GM19351 (cell line): ENCODE measurements around the gene SYTL1.

Experiments
- ATAC-seq: cut with Tn5 transposase; IDR thresholded peaks from one replicate; pipeline ENCODE4 v1.9.1; 2021; ENCODE audit warnings: mild to moderate bottlenecking, moderate library complexity; ENCODE audit not compliant: unreplicated experiment

Gene SYTL1

DNA sequence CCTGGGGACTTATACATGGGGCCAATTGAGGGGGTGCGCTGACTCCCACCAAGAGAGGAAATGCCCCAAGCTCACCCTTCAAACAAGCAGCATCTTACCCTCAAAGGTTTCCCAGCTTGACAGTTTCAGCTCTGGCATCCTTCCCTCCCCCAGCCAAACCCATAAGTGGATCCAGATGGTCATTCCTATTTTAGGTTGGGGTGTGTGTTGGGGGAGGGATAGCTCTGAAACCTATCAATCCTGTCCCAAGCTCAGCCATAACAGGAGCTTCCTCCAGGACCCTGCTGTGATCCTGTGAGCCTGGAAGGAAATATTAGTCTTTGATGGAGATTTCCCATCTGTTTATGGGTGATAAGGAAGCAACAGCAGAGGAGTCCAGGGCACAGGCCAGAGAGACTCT, 23.2 kb upstream of the SYTL1 start:
- no peak for ATAC-seq

DNA sequence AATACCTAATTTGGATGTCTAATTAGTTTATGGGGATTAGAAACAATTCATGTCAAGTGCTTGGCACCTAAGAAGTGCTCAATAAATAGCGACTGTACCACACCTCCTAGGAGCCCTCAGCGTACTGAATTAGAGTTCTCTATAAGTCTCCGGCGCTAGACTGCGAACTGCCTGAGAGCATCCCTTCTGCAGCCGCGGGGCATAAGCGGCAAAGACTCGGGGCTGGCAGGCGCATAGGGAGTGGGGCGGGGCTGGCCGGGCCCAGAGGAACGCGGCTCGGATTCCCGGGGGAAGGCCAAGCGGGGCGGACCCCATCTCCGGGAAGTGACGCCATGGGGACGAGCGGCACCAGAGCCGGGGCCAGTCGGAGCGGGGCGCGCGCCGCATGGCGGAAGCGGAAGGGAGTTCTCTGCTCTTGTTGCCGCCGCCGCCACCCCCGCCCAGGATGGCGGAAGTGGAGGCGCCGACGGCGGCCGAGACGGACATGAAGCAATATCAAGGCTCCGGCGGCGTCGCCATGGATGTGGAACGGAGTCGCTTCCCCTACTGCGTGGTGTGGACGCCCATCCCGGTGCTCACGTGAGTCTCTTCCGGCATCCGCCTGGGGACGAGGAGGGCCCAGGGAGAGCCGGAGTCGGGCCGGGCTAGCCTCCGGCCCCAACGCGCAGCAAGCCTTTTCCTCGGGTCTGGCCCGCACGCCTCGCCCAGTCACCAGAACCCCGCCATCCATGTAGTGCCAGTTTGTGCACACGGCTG, 19.8 kb upstream of the SYTL1 start, which contains the start of gene TMEM222:
TSS of gene TMEM222 (plus strand) at position 351 of the 756 bp plus-strand sequence. CDS start at position 386, 35 bp downstream.
- peak; percentile 95 for ATAC-seq

DNA sequence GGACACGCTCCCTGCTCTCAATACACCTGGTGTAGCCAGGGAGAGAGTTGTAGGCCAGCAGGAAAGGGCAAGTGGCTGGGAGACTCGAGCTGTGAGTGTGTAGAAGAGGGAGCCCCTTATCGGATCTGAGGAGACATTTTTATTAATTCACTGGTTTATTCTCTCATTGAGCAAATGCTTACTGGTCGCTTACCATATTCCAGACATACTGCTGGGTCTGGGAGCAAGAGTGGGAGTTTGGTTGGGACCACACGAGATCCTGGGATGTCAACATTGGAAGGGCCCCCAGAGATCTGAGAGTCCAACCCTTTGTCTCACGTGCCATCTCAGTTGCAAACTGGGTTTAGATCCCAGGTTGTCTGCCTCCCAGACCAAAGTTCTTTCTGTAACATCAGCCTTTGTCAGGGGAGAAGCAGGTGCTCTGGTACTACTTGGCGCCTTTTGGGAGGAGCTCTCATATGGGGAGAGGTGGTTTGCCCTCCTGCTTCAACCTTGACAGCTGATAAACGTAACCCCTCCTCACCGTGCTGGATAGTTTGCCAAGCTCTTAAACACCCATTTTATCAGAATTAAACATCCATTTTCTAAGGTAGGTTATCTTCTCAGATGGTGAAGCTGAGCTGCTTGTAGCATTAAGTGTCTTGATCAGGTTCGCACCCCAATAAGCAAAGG, 19.1 kb upstream of the SYTL1 start:
- ATAC-seq: no peak

DNA sequence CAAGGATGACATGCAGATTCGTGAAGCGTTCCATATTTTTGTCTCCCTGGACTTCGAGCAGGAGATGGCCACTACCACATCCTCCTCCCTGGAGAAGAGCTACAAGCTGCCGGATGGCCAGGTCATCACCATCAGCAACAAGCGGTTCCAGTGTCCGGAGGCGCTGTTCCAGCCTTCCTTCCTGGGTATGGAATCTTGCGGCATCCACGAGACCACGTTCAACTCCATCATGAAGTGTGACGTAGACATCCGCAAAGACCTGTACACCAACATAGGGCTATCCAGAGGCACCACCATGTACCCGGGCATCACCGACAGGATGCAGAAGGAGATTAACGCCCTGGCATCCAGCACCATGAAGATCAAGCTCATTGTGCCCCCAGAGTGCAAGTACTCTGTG, 16.5 kb upstream of the SYTL1 start:
- ATAC-seq: no peak

DNA sequence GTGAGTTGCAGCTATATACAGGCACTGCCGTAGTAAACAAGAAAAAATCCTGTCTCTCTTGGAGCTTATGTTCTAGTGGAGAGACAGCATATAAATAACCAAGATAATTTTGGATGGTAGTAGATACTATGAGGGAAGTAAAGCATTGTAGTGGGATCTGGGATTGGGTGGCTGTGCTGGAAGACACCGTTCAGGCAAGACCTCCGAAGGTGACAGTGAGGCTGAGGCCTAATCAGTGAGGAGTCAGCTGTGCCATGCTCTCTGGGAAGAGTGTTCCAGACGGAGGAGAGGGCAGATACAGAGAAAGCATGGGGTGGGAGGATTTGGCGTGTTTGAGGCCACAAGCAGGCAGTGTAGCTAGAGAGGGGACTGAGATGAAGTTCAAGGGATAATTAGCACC, 13.9 kb upstream of the SYTL1 start:
- ATAC-seq: no peak

DNA sequence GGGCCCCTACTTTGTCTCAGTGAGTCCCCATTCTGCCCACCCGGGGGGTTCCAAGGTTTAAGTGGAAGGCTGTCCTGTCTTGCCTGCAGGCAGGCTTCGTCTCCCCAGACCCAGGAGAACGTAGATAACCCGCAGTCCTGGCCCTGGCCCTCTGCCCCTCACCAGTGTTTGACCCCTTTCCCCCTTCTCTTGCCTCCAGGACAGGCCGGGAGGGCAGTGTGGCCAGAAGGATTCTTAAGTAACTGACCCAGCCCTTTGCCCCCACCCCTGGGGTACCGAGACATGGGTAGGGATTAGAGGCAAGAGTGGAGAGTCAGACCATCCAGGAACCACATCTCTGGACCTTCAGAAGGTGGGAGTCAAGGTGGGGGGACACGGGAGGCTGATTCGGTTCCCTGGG, 11.0 kb upstream of the SYTL1 start:
- no peak for ATAC-seq

DNA sequence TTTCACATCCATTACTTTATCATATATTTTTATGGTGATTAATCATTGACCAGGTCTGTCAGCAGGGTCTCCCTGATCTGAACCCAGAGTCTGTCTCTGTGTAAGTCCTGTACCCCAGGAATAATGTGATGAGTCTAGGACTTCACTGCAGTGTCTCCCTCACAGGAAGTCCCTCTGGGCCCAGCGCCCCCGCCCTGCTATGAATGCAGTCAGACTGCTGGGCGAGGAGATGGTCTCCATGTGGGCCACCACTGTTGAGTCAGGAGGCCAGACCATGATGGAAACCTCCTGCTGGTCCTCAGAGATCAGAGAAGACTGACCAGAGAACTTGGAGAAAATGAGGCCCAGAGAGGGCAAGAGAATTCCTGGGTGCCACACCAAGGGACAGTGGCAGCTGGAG, 10.4 kb upstream of the SYTL1 start:
- no peak for ATAC-seq

DNA sequence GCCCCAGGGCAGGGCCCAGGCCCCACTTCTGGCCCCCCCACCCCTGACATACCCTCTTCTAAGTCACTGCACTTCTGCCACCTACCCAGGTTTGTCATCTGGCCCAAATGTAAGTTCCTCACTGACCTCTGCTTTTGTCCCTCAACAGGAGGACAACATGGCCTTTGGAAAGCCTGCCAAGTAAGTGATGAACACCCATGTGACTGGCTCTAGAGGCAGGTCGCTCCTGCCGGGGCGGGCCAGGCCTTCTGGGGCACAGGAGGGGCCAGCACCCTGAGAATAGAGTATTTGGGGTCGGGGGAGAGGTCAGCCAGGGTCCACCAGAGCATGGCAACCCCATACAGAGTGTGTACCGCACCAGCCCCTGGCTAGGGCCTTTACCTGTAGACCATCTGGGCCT, 9.9 kb upstream of the SYTL1 start:
- no peak for ATAC-seq

DNA sequence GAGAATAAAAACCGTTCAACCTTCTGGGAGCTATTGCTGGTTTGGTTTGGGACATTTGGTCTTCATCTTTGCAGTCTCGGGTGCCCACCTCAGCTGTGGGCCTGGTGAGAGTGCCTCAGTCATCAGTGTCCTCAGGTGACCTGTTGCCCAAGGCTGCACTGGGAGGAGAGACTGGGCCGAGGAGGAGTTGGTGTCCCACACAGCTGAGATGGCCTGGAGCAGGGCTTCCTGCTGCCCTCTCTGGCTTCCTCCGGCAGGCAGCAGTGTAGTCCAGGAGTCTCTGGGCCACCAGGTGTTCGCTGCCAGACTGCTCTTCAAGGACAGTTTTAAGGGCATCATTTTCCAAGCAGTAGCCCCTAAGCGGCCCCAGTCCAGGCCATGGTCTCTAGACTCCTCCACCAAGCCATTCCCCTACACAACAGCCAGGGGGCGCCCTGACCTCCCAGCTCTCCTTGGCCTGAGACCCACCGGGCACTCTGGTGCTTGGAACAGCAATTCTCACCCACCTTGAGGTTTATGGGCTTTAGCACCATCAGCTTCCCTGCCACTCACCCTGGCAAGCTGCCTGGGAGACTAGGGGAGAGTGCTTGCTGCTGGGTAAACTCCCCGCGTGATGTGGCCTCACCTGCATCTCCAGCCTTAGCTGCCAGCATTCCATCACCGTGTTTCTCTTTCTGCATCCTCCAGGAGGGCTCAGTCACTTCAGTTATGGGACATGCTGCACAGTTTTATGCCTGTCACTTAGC, 9.1 kb upstream of the SYTL1 start:
- ATAC-seq: no peak

DNA sequence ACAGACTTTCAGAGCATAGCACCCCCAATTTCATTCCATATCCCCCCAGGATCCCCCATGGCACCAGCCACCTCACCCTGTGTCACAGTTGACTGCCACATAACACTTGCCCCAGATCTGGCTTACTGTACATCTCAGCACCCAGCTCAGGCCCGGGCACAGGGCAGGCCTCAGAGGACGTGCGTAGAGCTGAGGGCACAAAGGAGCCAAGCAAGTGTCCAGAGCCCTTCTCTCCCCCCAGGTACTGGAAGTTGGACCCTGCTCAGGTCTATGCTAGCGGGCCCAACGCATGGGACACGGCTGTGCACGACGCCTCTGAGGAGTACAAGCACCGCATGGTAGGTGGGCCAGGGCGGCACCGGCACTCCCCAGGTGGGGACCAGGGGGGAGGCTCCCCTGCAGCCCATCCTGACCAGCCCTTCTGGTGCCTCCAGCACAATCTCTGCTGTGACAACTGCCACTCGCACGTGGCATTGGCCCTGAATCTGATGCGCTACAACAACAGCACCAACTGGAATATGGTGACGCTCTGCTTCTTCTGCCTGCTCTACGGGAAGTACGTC, 8.0 kb upstream of the SYTL1 start:
- ATAC-seq: no peak

DNA sequence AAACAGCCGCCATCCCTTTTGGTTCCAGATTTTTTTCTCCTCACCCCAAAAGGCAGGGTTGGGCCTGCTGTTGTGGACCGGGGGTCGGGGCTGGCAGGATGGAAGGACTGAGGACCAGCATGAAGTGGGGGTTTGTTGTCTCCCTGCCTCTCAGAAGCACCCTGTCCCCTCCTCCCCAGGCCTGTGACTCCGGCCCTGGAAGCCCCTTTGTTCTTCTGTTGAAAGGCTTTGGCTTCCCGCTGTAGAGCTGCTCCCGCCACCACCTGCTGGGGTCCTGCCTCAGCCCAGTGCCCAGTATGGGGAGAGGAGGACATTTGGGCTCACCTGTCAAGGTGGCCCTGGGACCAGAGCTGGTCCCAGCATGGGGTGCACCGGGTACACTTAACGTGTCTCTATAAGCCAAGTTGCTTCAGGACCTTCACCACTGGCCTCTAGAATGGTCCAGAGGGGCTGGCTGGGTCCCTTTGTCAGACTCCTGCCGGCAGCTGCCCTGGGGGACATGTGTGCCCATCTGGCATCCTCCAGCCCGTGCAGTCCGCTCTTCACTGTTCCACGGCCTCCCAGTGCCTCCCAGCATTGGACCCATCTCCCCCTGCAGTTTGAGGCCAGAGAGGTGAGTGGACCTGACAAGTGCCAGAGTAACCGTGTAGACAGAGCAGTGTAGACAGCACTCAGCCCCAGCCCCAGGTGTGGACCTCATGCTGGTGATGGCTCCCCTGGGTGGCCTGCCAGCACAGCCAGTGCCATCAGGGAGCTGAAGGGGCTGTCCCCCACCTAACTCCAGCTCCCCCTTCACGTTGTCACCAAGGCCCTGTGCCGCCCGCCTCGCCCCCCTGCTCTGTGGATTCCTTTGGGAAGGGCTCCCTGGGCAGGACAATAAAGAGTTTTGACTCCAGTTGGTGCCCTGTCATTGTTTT, 6.1 kb upstream of the SYTL1 start:
- ATAC-seq: no peak

DNA sequence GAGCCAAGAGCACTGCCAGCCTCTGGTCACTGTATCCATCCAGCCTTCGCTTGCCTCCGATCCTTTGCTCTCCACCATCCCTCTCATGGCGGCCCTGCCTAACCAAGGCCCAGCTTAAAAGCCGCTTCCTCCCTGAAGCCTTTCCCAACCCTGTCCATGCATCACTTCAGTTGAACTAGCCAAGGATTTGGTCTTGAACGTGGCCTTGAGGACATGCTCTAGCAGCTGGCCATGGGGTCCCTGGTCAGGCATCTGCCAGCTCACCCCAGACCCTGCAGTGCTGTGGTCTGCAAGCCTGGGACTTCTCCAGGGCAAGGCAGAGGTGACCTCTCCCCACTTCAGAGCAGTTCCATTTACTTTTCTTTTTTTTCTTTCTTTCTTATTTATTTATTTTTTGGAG, 5.1 kb upstream of the SYTL1 start:
- ATAC-seq: no peak

DNA sequence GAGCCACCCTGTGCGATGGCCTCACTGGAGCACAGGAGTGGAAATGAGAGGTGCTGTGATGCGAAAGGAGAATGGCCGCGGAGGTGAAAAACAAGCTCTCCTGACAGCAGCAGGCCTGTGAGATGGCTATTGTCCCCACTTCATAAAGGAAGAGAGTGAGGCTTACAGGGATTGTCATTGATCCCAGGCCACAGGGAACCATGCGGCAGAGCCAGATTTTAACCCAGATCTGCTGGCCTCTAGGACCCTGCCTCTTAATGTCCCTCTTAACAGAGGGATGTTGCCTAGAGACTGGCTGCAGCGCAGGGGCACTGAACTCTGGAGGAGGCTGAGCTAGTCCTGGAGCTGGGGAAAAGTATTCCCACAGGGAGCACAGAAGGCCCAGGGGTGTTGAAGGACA, 3.1 kb upstream of the SYTL1 start:
- no peak for ATAC-seq

DNA sequence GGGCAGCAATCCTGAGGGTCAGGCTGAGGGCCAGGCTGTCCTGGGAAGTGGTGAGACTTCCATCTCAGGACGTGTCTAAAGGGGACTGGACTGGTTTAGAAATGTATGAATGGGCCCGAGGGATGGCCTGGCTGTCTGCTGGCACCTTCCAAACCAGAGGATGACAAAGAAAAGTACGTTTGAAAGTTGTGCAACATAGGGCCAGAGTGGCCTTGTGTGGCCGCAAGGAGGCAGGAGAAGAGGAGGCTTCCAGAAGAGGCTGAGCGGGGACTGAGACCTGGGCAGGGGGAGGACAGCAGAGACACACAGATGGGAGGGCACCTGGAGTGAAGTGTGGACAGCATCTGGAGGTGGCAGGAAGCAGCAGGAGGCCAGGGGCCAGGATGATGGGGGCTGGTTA, 2.6 kb upstream of the SYTL1 start:
- ATAC-seq: no peak

DNA sequence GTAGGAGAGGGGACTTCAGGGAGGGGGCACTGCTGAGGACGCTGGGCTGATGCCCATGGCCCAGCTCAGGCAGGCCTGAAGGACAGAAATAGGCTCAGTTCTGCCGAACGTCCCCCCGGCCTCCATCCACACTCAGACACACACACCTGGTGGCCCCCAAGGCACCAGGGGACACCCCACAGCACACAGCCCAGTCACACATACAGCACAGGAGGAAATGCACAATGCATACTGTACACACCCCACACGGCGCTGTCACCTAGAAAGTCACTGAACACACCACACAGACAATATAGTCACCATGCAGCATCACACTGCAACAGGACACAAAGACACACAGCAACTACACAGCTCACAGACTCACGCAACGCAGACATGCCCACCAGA, 562 bp downstream of the SYTL1 start:
- ATAC-seq: no peak

DNA sequence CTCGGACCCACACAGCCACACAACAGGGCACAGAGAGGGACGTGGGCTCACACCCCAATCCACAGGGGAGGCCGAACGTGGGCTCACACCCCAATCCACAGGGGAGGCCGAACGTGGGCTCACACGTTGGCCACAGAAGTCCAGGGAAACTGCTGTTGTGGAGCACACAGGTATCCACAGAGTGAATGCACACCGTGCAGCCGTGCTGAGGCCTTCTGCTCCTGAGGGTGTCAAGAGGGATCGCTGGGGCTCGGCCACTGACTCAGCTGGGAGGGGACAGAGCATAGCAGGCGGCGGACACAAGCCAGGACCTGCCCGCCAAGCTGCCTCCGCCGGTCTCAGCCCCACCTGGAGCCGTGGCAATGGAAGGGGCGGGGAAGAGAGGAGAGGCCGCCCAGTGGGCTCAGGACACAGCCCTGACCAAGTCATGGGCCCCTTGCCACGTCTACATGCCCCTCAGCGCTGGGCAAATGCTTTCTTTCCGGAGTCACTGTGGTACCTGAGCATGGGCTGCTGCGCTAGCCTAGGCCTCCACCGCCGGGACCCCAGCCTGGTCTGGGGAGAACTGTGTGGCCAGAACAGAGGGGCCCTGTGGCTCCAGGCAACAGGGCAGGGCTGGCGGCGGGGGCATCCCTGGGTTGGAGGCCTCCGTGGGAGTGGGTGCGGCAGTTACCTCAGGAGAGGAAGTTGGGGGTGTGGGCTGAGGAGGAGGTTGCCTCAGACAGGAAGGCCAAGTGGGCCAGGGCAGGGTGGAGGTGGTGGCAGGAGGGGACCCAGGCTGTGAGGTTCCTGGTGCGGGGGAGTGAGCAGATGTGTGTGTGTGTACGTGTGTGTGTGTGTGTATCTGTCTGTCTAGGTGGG, 1.2 kb downstream of the SYTL1 start:
- ATAC-seq: peak; percentile 46

DNA sequence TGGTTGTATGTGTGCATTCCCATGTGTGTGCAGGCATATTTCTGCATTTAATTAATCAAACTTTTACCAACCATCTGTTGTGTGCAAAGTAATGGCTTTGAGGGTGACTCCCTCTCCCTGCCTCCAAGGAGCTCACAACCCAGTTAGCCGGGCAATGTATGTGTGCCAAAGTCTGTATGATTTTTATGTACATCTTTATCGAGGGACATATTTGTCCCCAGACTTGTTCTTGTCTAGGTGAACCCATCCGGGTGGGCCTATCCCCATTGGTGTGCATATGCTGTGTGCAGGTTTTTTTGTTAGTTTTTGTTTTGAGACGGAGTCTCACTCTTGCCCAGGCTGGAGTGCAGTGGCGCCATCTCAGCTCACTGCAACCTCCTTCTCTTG, 1.8 kb downstream of the SYTL1 start:
- ATAC-seq: no peak

DNA sequence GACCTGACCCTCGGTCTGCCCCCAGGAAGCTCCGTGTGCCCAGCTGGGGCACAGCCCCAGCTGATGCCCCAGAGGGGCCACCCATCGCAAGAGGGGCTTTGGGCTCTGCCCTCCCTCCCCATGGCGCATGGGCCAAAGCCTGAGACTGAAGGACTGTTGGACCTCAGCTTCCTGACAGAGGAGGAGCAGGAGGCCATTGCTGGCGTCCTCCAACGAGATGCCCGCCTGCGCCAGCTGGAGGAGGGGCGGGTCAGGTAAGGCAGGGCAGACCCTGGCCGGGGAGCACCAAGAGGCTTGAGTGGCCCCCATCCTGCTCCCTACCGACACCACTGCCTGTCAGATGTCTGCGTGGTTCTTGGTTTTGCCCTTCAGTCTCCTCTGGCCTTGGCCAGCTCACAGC, 3.5 kb downstream of the SYTL1 start:
- no peak for ATAC-seq

DNA sequence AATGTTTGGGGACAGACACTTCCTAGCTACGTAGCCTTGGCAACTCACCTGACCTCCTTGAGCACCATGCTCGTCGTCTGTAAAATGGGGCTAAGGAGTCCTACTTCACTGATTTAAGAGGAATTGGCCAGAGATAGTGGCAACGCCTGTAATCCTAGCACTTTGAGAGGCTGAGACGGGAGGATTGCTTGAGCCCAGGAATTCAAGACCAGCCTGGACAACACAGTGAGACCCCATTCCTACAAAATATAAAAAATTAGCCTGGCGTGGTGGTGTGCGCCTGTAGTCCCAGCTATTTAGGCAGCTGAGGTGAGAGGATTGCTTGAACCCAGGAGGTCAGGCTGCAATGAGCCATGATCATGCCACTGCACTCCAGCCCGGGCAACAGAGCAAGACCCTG, 4.5 kb downstream of the SYTL1 start:
- no peak for ATAC-seq
